ENCODE data around the gene FOXD2. TPM values are rescaled to one million over a fixed set of nuclear protein-coding genes. Genes with fewer than 3 reads are reported as not detected.
"Not testable (repeated sequence)": the region's sequence is repeated elsewhere in the genome, so short reads cannot be mapped to it uniquely, and the experiment has no call there.

Gene FOXD2
- polyA plus RNA-seq, 3 donors, result 0.03 to 0.11 TPM; not detected in 1

DNA sequence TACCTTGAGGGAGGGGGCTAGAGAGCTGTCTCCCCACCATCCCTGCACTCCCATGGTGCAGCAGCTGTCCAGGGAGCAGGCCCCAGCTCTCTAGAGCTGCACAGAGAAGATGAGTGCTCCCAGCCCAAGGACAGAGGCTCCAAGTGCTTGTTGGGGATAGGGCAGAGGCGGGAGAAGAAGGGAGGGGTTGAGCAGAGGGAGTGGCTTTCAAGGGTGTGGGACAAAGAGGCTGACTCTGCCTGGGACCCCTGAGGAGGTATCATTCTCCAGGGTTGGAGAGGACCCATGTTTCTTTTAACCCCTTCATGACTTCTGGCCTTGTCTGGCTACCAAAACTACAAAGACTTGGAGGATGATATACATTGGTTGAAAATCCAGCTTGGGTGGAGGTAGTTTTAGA lies 14.6 kb downstream of the FOXD2 start:
- H3K9ac ChIP-seq (ENCODE audit: insufficient read depth, low read length, poor library complexity, severe bottlenecking), result no peak overlapping the region
- H3K4me3 ChIP-seq (replicated peaks in 1 of 3; ENCODE audit: low read depth in 2 of 3, low read length in 3 of 3), result no peak overlapping the region
- intact Hi-C loops (cut with micrococcal nuclease), result no loop called here
- no peak overlapping the region for H3K4me2 ChIP-seq (replicated peaks; ENCODE audit: extremely low read depth, low read length, poor library complexity, severe bottlenecking)
- H3K27me3 ChIP-seq (ENCODE audit: control insufficient read depth in 2 of 2, insufficient read depth in 2 of 2, low read length in 2 of 2), result peaks cover 42 to 56% of the 10 kb centered on the region in 2 donors
- peaks cover 0 to 8% (median 4%) of the 10 kb centered on the region in 7 donors for H3K9me3 Mint-ChIP-seq
- peaks cover 0 to 17% of the 10 kb centered on the region in 2 donors for H3K9me3 ChIP-seq (replicated peaks in 1 of 2; ENCODE audit: control insufficient read depth in 1 of 2, insufficient read depth in 1 of 2, low read length in 2 of 2)
- no peaks in the 10 kb centered on the region for H3K4me1 ChIP-seq (ENCODE audit: control insufficient read depth in 1 of 2, insufficient read depth in 2 of 2, low read length in 2 of 2)
- H3K4me3 Mint-ChIP-seq, result peak overlapping the region in 1 of 2 donors; percentile 59
- H3K27me3 Mint-ChIP-seq (ENCODE audit: low read depth in 3 of 3), result peaks cover 55 to 71% (median 68%) of the 10 kb centered on the region in 3 donors
- H4K20me1 ChIP-seq (ENCODE audit: insufficient read depth, low read length), result no peaks in the 10 kb centered on the region
- TF ChIP-seq, protein P1, sequence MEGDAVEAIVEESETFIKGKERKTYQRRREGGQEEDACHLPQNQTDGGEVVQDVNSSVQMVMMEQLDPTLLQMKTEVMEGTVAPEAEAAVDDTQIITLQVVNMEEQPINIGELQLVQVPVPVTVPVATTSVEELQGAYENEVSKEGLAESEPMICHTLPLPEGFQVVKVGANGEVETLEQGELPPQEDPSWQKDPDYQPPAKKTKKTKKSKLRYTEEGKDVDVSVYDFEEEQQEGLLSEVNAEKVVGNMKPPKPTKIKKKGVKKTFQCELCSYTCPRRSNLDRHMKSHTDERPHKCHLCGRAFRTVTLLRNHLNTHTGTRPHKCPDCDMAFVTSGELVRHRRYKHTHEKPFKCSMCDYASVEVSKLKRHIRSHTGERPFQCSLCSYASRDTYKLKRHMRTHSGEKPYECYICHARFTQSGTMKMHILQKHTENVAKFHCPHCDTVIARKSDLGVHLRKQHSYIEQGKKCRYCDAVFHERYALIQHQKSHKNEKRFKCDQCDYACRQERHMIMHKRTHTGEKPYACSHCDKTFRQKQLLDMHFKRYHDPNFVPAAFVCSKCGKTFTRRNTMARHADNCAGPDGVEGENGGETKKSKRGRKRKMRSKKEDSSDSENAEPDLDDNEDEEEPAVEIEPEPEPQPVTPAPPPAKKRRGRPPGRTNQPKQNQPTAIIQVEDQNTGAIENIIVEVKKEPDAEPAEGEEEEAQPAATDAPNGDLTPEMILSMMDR (IDR thresholded peaks at IDR 0.05), result no peak
- no peak overlapping the region for H2AFZ ChIP-seq (ENCODE audit: insufficient read depth, low read depth, low read length, poor library complexity, severe bottlenecking)
- no peak overlapping the region for H3K27ac Mint-ChIP-seq
- no peaks in the 10 kb centered on the region for H3K36me3 Mint-ChIP-seq
- 100% methylated on average over 1 of the region's 1 CpG for WGBS (ENCODE audit: insufficient coverage)
- H3K27ac ChIP-seq (ENCODE audit: low read depth in 1 of 2, low read length in 2 of 2), result no peak overlapping the region
- H3K4me1 Mint-ChIP-seq, result peaks cover 1% of the 10 kb centered on the region
- DNase-seq, result no peak
- no peaks in the 10 kb centered on the region for H3K79me2 ChIP-seq (ENCODE audit: insufficient read depth, low read length)
- H3K36me3 ChIP-seq (replicated peaks in 1 of 2; ENCODE audit: control insufficient read depth in 1 of 2, insufficient read depth in 2 of 2, low read length in 2 of 2), result no peaks in the 10 kb centered on the region

DNA sequence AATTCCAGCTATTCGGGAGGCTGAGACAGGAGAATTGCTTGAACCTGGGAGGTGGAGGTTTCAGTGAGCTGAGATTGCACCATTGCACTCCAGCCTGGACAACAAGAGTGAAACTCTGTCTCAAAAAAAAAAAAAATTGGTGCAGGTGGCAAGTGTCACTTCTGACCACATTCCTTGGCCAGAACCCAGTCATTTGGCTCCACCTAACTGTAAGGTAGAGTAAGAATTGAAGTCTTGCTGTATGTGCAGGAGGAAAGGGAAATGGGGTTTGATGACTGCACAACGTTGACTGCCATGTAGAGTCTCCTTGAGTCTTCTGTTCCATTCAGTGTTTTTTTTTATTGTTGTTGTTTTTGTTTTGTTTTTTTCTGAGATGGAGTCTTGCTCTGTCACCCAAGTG lies 16.1 kb downstream of the FOXD2 start:
- H3K27me3 Mint-ChIP-seq (ENCODE audit: low read depth in 3 of 3), result peaks cover 50 to 72% (median 67%) of the 10 kb centered on the region in 3 donors
- H3K4me1 ChIP-seq (ENCODE audit: control insufficient read depth in 1 of 2, insufficient read depth in 2 of 2, low read length in 2 of 2); H3K4me2 ChIP-seq (replicated peaks; ENCODE audit: extremely low read depth, low read length, poor library complexity, severe bottlenecking); H4K20me1 ChIP-seq (ENCODE audit: insufficient read depth, low read length); H3K27ac Mint-ChIP-seq; H3K36me3 Mint-ChIP-seq; H3K9me3 Mint-ChIP-seq; H3K36me3 ChIP-seq (replicated peaks in 1 of 2; ENCODE audit: control insufficient read depth in 1 of 2, insufficient read depth in 2 of 2, low read length in 2 of 2); H3K9ac ChIP-seq (ENCODE audit: insufficient read depth, low read length, poor library complexity, severe bottlenecking); H3K4me3 ChIP-seq (replicated peaks in 1 of 3; ENCODE audit: low read depth in 2 of 3, low read length in 3 of 3); DNase-seq; H3K4me1 Mint-ChIP-seq; H3K27ac ChIP-seq (ENCODE audit: low read depth in 1 of 2, low read length in 2 of 2); H3K4me3 Mint-ChIP-seq; H2AFZ ChIP-seq (ENCODE audit: insufficient read depth, low read depth, low read length, poor library complexity, severe bottlenecking); H3K79me2 ChIP-seq (ENCODE audit: insufficient read depth, low read length); intact Hi-C loops (cut with micrococcal nuclease): not testable (repeated sequence)
- WGBS (ENCODE audit: insufficient coverage), result 60% methylated on average over 1 of the region's 2 CpGs
- Histone ChIP-seq H3K27me3 (ENCODE audit: control insufficient read depth in 2 of 2, insufficient read depth in 2 of 2, low read length in 2 of 2) (peaks cover 34 to 42% of the 10 kb centered on the region in 2 donors), H3K9me3 (replicated peaks in 1 of 2; ENCODE audit: control insufficient read depth in 1 of 2, insufficient read depth in 1 of 2, low read length in 2 of 2) (peaks cover 0 to 10% of the 10 kb centered on the region in 2 donors)
